IMR-90 (cell line): ENCODE measurements around the gene ZFYVE28. TPM values are rescaled to one million over a fixed set of nuclear protein-coding genes. Genes with fewer than 3 reads are reported as not detected.

ENCODE experiments used
- ATAC-seq: fragments of 200-7000 bp; cut with Tn5 transposase; 2 replicates; pipeline ENCODE4 v1.9.1; 2020; ENCODE audit warnings: low read depth, mild to moderate bottlenecking, moderate library complexity
- BruUV-seq: library from RNA; stranded (reverse); fragments of 400-500 nt; replicated peaks from 2 replicates; lab custom pipeline; 2021; lab: Mats Ljungman, UMichigan
- CTCF ChIA-PET: fragments of 300-600 bp; formaldehyde crosslinking; extraction: SDS; loops from one replicate; lab custom pipeline; 2021; ENCODE audit warnings: antibody characterized with exemption; lab: Yijun Ruan, JAX
- POLR2A ChIA-PET: fragments of 300-600 bp; sonication (Branson Sonifier 250); formaldehyde crosslinking; loops from one replicate; lab custom pipeline; 2022; ENCODE audit warnings: antibody characterized with exemption; ENCODE audit not compliant: unreplicated experiment; lab: Charles Lee
- DNase-seq: peaks from one replicate; pipeline ENCODE4 v3.0.0; 2013
- H2AFZ ChIP-seq: replicated peaks from 2 replicates; pipeline ENCODE3; 2013; ENCODE audit warnings: low read length, mild to moderate bottlenecking; ENCODE audit not compliant: poor library complexity
- H2AK5ac ChIP-seq: 2 replicates; pipeline ENCODE4 v1.6.1; 2013; ENCODE audit warnings: low read depth, low read length, inconsistent platforms
- H2AK9ac ChIP-seq: replicated peaks from 2 replicates; pipeline ENCODE3; 2013; ENCODE audit warnings: mild to moderate bottlenecking, low read depth, low read length, moderate library complexity; ENCODE audit not compliant: poor library complexity
- H2BK120ac ChIP-seq: 2 replicates; pipeline ENCODE4 v1.6.1; 2013; ENCODE audit warnings: low read depth, low read length, inconsistent platforms
- H2BK15ac ChIP-seq: 3 replicates; pipeline ENCODE4 v1.6.1; 2013; ENCODE audit warnings: low read depth, low read length, inconsistent platforms
- H2BK20ac ChIP-seq: 2 replicates; pipeline ENCODE4 v1.6.1; 2013; ENCODE audit warnings: low read depth, mild to moderate bottlenecking, inconsistent platforms, low read length, moderate library complexity
- H2BK5ac ChIP-seq: 2 replicates; pipeline ENCODE4 v1.6.1; 2013; ENCODE audit warnings: mild to moderate bottlenecking, low read depth, low read length, inconsistent platforms; ENCODE audit not compliant: poor library complexity, severe bottlenecking
- H3K14ac ChIP-seq: replicated peaks from 2 replicates; pipeline ENCODE4 v1.6.1; 2013; ENCODE audit warnings: low read depth, low read length, inconsistent platforms
- H3K18ac ChIP-seq: 2 replicates; pipeline ENCODE4 v1.6.1; 2013; ENCODE audit warnings: low read depth, low read length, control low read depth
- H3K23ac ChIP-seq: 2 replicates; pipeline ENCODE4 v1.6.1; 2013; ENCODE audit warnings: low read depth, low read length, inconsistent platforms
- H3K27ac ChIP-seq: 2 replicates; pipeline ENCODE4 v1.5.1; 2013; ENCODE audit warnings: mild to moderate bottlenecking, control low read depth, low read length; ENCODE audit not compliant: insufficient read depth
- H3K27me3 ChIP-seq: 2 replicates; pipeline ENCODE4 v1.6.1; 2013; ENCODE audit warnings: low read length; ENCODE audit not compliant: control insufficient read depth, insufficient read depth
- H3K36me3 ChIP-seq: 2 replicates; pipeline ENCODE4 v1.6.1; 2013; ENCODE audit warnings: low read length, mixed read lengths; ENCODE audit not compliant: control insufficient read depth, insufficient read depth
- H3K4ac ChIP-seq: 2 replicates; pipeline ENCODE4 v1.6.1; 2013; ENCODE audit warnings: low read depth, low read length, inconsistent platforms
- H3K4me1 ChIP-seq: 2 replicates; pipeline ENCODE4 v1.6.1; 2013; ENCODE audit warnings: low read length, mixed read lengths; ENCODE audit not compliant: control insufficient read depth, insufficient read depth
- H3K4me2 ChIP-seq: 2 replicates; pipeline ENCODE4 v1.6.1; 2013; ENCODE audit warnings: low read depth, mild to moderate bottlenecking, control low read depth, low read length, moderate library complexity
- H3K4me3 ChIP-seq: 2 replicates; pipeline ENCODE4 v1.5.1; 2013; ENCODE audit warnings: low read depth, mild to moderate bottlenecking, control low read depth, low read length, moderate library complexity; ENCODE audit not compliant: insufficient read depth
- H3K56ac ChIP-seq: 2 replicates; pipeline ENCODE4 v1.6.1; 2013; ENCODE audit warnings: low read length, inconsistent platforms; ENCODE audit not compliant: insufficient read depth; ENCODE audit errors: extremely low read depth
- H3K79me1 ChIP-seq, 2 experiments: 2 replicates each; pipeline ENCODE4 v1.6.1; 2013; ENCODE audit warnings: low read length in 2 of 2, inconsistent platforms in 1 of 2, low read depth in 1 of 2
- H3K9ac ChIP-seq: 2 replicates; pipeline ENCODE4 v1.6.1; 2013; ENCODE audit warnings: low read depth, low read length, control low read depth
- H3K9me1 ChIP-seq: 2 replicates; pipeline ENCODE4 v1.6.1; 2013; ENCODE audit warnings: low read length, inconsistent platforms; ENCODE audit not compliant: insufficient read depth
- H3K9me3 ChIP-seq: 2 replicates; pipeline ENCODE4 v1.6.1; 2013; ENCODE audit warnings: low read length; ENCODE audit not compliant: control insufficient read depth, insufficient read depth
- H4K20me1 ChIP-seq: 2 replicates; pipeline ENCODE4 v1.6.1; 2013; ENCODE audit warnings: low read length, inconsistent platforms; ENCODE audit not compliant: insufficient read depth
- H4K5ac ChIP-seq: 2 replicates; pipeline ENCODE4 v1.6.1; 2013; ENCODE audit warnings: mild to moderate bottlenecking, low read depth, low read length, control low read depth
- H4K8ac ChIP-seq, 2 experiments: 2 replicates each; pipeline ENCODE4 v1.6.1; 2013; ENCODE audit warnings: low read depth in 2 of 2, low read length in 2 of 2, control low read depth in 1 of 2, inconsistent platforms in 1 of 2
- H4K91ac ChIP-seq: 2 replicates; pipeline ENCODE4 v1.6.1; 2013; ENCODE audit warnings: low read depth, low read length, inconsistent platforms; ENCODE audit not compliant: insufficient read depth
- FOS ChIP-seq: fragments of 150-350 bp; IDR thresholded peaks from 2 replicates; pipeline ENCODE4 v1.6.1; 2016; ENCODE audit warnings: low read depth, low read length
- WGBS, 2 experiments: methylation state at CpG; one replicate each; pipeline versions ENCODE4 v1.1.5 to v1.1.7; 2013; ENCODE audit warnings: missing lambda C conversion rate in 2 of 2; ENCODE audit not compliant: insufficient read length in 1 of 2; ENCODE audit errors: extremely low coverage in 2 of 2; 5-methylcytosine and 5-hydroxymethylcytosine counted together
- dilution Hi-C: fragments of 300-500 bp; cut with HindIII; formaldehyde crosslinking; loops from one replicate; pipeline ENCODE4 v1.14.3; 2018; ENCODE audit warnings: low sequenced_read_pairs; ENCODE audit not compliant: unreplicated experiment
- in situ Hi-C: fragments of 300-500 bp; cut with MboI; formaldehyde crosslinking; loops from 3 replicates; pipeline ENCODE4 v1.14.3; 2019; ENCODE audit warnings: low sequenced_read_pairs, inconsistent platforms, mixed read lengths
- intact Hi-C: fragments of 100-400 bp; cut with micrococcal nuclease; formaldehyde crosslinking; loops from 2 replicates; pipeline ENCODE4 v1.10.0; 2022
- polyA plus RNA-seq, 3 experiments: library from polyadenylated mRNA; depleted of rRNA; stranded (reverse); fragments of >200 nt; gene quantifications; 2 replicates each; pipeline ENCODE4 v1.2.3, GENCODE V29; 2012; ENCODE audit warnings: low replicate concordance in 1 of 3
- total RNA-seq: library from RNA; depleted of rRNA; stranded (reverse); fragments of >200 nt; gene quantifications from 2 replicates; pipeline ENCODE4 v1.2.3, GENCODE V29; 2012

The ZFYVE28 gene
- total and polyA plus RNA-seq, 2 of the 4 experiments (the other 2 are of a cell fraction), result 0.36 to 1.2 TPM

DNA sequence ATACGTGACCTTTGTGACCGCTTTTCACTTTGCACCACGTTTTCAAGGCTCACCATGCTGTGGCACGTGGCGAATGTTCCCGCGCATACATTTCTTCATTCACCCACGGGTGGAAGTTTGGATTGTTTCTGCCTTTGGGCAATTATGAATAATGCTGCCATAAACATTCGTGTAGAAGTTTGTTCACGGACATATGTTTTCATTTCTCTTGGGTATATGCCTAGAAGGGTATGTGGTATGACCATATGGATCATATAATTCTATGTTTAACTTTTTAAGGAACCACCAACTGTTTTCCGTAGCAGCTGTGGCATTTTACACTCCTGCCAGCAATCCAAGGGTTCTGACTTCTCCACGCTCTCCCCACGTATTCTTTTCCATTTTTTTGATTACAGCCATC lies 95.6 kb downstream of the ZFYVE28 start:
- in situ Hi-C loops, result no loop called here
- Histone ChIP-seq H2AK9ac (no peak overlapping the region), H3K14ac (no peak overlapping the region), H3K23ac (no peak overlapping the region), H3K36me3 (no peaks in the 10 kb centered on the region), H3K79me1 (no peaks in the 10 kb centered on the region), H2BK20ac (no peak overlapping the region), H2AFZ (no peak overlapping the region), H4K20me1 (no peaks in the 10 kb centered on the region), H2BK120ac (0 out of 2 replicates have a peak overlapping the region, but pooled peaks have one; percentile 53), H3K9ac (no peak overlapping the region), H3K27me3 (peaks cover 2% of the 10 kb centered on the region), H3K27ac (no peak overlapping the region; the same call in 1 of the 2 replicates), H4K91ac (no peak overlapping the region), H3K9me3 (peaks cover 8% of the 10 kb centered on the region), H3K4me3 (no peak overlapping the region), H3K18ac (no peak overlapping the region), H3K9me1 (no peaks in the 10 kb centered on the region; the same call in 1 of the 2 replicates), H3K4me2 (no peak overlapping the region), H2BK15ac (no peak overlapping the region), H2BK5ac (no peak overlapping the region), H3K4me1 (peaks cover 7% of the 10 kb centered on the region; the same call in 1 of the 2 replicates), H4K8ac (no peak overlapping the region), H3K56ac (no peak overlapping the region), H3K4ac (no peak overlapping the region), H2AK5ac (peak overlapping the region; percentile 77), H4K5ac (no peak overlapping the region)
- WGBS, 2 experiments, result no CpG with 5 or more reads among the region's 13 CpGs
- intact Hi-C loops, result no loop called here
- ChIA-PET CTCF (no interaction called here), POLR2A (no interaction called here)
- no TSS peak for BruUV-seq
- ATAC-seq (peak; percentile 46), DNase-seq (peak; percentile 50)
- no peak for TF ChIP-seq FOS
- dilution Hi-C loops, result no loop called here
